GM21447 (cell line): ENCODE measurements around the gene CTXND1.

Experiments used
- ATAC-seq: cut with Tn5 transposase; IDR thresholded peaks from one replicate; pipeline ENCODE4 v1.9.1; 2021; ENCODE audit not compliant: unreplicated experiment

Gene CTXND1

DNA sequence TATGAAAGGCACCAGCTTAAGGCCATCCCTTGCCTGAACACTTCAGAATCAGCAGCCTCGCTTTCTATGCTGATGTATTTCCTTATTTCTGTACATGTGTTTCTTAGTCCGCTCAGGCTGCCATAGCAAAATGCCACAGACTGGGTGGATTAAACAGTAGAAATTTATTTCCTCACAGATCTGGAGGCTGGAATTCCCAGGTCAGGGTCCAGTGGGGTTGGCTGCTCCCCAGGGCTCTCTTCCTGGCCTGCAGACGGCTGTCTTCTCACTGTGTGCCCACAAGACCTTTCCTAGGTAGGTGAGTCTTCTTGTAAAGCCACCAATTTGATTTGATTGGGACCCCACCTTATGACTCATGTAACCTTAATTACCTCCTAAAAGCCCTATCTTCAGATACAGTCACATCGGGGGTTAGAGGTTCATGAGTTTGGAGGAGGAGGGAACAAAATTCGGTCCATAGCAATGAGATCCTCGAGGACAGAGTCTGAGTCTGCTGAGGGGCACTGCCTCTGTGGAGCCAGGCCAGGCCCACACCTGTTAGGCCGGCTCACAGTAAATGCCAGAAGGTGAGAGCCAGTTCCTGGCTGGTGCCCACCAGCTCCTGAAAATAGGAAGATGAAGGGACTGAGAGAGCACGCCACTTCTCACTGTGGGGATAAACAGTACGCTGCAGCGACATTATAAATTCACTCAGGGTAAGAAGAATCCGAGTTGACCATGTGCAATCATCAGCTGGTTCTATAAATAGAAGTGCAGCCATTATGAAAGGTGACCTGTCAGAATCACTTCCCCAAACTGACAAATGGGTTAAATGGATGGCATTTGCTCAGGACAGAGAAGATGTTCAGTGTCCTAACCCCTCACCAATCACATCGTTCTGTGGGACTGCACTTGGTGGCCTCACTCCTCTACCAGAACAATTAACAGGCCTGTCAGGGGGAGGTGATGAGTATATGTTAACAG is 41.1 kb downstream of the CTXND1 start:
- no peak for ATAC-seq

DNA sequence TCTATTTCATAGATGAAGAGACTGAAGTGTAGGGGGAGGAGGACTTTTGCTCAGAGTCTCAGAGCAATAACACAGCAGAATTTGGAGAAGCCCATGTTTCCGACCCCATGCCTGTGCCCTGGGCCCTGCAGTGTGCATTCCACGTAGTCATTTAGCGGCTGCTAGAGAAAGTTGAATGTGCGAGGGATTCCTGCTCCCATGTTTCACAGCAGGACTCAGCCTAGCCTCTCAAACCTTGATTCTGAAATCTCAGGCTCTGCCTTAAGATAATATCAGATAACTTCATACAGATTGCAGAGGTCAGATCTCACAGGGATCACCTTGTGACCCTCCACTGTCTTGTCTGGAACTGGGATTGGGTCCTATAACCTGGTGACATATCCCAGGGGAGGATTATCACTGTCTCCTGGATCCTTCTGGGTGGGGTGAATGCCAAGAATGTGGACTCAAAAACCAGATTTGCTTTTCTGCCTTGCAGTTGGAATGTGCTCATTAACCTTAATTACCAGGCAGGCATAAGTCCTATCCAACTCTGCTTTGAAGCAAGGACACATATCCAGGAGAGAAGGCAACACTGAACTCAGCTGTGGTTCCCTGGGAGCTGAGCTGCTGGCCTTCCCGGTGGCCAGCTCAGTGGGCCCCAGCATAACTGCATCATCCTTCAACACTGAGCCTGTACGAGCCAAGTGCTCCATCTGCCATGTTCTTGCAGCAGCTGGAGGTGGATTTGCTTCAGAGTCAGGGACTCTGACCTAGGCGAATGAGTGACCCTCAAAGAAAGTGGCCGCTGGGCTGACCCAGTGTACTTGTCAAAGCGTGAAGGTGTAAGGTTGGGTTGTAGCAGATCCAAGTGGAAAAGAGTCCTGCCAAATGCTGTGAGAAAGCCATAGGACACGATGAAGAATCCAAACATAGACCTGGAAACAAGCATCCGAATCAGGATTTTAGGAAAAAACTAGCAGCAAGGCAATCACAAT is 43.0 kb downstream of the CTXND1 start:
- no peak for ATAC-seq

DNA sequence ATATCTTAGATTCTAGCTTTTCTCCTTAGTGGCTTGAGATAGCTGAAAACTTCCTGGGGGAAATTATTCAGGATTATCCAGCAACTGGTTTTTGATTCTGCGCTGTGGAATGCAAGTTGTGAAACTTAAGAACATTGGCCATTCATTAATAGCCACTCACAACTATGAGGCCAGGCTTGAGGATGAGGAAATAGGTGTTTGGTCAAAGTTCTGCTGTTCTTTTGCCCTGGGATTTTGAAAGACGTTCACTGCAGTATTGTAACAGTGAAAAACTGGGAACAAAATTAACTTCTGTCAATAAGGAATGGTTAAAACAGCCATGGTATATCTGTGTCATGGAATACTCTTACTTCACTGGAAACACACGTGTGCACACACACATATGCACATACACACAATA is 44.1 kb downstream of the CTXND1 start:
- ATAC-seq, result no peak

DNA sequence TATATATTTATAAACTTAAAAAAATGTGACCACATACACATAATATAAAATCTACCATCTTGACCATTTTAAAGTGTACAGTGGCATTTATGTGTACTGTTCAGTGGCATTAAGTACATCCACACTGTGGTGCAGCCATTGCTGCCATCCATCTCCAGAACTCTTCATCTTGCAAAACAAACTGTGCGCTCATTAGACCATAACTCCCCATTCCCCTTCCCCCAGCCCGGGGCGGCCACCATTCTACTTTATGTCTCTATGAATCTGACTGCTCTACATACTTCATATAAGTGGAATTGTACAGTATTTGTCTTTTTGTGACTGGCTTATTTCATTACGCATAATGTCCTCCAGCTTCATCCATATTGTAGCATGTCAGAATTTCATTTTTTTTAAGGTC is 47.8 kb downstream of the CTXND1 start:
- no peak for ATAC-seq

DNA sequence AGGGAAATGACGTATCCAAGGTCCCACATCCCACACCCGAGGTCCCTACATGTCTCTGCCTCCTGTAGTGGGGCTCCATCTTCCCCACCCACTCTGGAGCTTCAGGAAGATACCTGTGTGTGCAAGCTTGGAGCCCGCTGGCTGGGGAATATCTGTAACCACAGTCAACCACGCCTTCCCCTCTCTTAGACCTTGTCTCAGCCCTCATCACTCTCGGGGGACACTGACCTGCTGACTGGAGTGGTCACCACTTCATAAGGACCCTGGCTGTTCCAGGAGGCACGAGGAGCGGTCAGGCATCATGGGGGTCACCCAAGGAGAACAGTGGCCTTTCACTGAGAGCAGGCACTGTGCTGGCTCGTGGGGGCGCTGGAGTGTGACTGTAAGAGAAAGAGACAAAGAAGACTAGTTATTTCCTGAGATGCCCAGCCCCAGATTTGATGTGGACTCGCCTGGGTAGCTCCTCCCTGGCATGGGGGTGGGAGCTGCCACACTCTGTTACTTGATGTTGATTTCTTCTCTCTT is 48.6 kb downstream of the CTXND1 start:
- ATAC-seq, result no peak

DNA sequence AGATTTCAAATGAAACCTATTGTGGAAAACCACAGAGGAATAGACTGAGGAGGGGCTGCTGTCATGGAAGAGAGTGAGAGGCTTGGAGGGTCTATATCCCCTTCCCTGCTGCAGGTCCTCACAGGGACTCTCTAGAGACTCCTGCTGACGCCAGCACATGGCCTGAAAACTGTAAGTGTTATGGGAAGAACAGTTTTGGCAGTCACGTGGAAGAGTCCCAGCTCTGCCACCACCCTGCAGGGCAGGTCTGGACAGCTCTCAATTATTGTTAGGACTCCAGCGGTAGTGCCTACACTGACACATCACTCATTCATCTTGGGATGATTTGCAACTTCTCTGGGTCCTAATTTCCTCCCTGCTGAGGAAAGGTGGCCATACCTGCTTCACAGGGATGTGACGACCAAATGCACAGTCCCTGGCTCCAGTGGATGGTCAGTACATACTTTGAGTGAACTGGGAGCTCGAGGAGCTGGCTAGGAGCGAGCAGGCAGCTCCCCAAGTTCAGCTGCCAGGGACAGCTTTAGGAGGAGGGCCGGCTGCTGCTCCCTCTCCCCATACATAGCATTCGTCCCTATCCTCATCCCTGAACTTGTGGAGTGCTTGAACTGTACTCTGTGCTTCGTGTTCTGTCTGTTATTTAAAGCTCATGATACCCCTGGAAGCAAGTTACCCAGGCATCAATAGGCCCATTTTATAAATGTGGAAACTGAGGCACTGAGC is 49.2 kb downstream of the CTXND1 start:
- no peak for ATAC-seq

DNA sequence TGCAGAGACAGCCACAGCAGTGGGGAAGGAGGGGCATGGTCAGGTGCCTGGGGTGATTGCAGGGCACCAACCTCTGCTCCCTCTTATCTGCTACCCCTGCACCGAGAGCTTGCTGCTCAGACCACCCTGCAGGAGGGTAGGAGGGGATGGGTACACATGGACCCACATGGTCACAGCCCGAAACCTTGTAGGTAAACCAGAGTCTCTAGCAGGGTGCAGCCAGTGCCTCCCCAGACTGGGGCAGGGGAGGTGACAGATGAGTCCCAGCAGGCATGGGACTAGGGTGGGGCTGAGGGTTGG is 50.0 kb downstream of the CTXND1 start:
- ATAC-seq, result no peak

DNA sequence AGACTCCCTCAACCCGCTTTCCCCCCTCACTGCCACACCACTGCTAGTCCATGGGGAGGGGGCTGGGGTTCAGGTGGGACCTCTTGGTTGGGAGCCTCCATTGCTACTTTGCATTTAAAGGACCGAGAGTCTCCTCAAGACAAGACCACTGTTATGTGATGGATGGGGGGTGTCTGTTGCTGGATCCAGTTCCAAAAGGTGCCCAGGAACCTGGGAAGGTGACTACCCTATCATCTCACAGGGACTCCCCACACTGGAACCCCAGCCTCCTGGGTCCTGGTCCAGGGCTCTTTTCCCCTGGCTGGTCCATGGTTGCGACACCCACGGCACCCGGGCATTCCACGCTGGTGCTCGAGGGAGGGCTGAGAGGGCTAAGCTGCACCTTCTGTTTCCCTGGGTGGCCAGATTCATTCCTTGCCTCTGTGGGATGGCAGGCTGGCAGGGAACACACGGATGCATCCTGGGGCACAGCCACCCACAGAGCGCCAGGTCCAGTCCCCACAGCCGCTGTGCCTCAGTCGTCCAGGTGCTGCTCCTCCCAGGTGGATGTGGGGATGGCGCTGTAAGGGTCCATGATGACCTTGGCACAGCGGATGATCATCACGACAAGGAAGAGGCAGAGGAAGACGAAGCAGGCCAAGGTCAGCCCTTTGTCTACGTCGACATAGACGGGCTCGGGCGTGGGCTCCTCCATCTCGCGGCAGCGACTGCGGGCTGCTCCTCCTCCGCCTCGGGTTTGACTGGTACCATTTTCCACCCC is 50.6 kb downstream of the CTXND1 start:
- ATAC-seq, result no peak

DNA sequence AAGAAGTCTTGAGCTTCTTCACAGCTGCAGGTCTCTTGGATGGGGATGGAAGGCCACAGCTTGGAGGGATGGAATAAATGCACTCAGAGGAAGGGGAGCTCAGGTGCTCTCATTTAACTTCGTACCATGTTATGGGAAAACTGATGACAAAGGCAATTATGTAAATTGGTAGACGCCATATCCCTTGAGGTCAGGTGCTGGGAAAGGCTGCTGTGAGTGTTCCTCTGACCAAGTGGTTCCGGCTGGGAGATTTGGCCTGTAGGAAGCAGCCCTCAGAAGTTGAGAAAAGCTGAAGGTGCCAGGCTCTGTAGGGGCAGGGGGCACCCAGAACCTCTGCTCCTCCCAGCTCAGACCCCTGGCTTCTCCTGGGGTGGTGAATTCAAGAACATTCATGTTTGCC is 52.1 kb downstream of the CTXND1 start:
- ATAC-seq, result no peak

DNA sequence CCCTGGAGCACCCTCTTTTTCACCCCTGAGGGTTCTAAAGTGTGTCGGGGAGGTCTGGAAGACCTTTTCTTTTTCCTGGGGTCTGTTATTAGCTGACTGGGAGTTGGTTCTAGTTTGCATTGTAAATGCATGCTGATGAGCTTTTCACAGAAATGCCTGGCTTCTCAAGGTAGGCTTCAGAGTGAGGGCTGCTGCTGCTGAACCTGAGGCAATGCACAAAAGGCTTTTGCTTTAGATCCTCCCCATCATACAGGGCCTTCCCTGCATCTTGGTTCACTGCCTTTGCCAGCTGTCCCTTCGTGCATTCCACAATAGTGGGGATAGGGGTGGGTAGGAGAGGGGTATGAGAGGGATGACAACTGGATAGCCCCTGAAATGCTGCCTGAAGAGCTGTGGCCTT is 52.6 kb downstream of the CTXND1 start:
- ATAC-seq, result no peak

DNA sequence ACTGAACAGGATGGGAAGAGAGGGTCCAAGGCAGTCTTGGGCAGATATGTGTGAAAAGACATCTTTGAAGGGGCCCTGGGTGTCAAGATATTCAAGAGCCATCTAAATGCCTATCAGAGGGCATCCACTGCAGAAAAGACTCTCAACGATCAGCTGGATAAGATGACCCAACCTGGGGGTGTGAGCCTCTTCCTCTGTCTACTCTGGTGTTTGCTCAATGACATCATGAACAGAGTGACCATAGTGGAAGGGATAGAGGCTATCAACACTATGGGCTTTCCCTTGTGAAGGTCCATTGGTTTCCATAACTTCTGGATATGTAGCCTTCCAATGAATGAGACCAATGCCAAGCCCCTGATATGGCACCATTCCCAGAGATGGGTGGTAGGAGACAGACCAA is 57.1 kb downstream of the CTXND1 start:
- no peak for ATAC-seq

DNA sequence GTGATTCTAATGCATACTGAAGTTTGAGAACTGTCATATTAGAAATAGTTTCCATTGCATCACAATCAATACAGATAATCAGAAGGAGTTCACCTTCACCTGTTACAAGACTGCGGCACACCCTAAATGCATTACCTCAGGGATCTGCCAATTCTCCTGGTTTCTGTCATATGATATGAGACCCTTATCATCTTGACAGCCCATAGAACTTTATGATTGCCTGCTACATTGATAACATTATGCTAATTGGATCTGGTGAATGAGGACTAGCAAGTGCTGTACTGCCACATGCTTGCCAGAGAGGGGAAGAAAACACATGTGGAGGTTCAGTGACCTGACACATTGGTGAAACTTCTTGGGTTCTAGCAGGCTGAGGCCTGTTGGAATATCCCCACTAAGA is 57.8 kb downstream of the CTXND1 start:
- ATAC-seq, result no peak

DNA sequence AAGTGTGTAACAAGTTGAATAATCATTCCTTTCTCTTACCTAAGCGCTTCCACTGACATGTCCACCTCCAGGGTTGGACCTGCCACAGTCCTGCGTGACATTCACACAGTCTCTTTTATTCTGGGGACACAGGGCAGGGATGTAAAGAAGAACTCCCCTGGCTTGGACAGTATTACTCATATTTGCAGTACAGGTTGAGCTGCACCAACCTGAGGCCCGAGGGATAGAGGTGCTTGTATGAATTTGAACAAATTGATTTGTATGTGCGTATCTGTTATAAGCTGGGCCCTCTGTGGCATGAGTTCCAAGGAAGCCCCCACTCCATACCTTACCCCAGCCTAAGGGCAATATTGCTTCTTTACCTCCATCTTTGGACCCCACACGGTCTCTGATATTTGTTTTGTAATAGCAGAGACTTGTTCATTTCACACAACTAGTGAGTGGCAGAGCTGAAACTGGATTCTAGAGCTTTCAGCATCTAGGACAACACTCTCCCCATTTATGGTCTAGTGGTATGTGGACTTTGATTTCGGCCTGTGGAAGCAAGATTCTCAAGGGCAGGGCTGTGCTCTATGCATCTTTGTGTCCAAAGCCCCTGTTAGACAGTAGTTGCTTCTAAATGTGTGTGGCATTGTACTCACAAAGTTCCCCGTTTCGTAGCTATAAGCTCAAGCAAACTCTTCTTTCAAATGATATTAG is 60.0 kb downstream of the CTXND1 start:
- no peak for ATAC-seq

DNA sequence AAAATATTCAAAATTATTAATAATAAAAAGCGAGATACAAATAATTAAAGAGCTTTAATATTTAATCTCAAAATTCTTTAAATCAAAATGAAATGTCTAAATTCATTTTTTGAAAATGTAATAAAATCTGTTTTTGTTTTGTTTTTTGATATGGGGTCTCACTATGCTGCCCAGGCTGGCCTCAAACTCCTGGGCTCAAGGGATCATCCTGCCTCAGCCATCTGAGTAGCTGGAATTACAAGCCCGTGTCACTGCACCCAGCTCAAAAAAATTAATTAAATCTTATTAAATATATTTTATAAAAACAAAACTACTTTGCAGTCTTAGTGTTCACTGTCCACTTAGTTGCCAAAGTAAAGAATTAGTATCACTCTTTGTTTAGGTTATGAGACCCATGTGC is 60.8 kb downstream of the CTXND1 start:
- no peak for ATAC-seq

DNA sequence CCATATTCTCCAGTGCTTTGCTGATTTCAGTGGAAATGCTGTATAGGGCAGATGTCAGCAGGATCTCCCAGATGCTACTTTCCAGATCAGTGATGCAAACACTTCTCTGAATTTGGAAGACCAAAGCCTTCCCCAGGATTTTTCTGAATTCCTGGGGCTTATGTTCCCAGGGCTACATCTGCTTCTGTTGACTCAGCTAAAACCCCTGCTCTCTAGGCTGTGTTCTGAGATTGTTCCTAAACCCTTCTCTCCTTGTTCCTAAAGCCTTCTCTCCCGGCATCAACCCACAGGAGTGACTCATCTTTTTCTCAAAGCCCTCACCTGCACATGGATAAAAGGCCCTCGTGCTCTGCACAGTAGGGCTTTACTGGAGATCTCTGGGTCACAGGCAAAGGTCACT is 63.8 kb downstream of the CTXND1 start:
- ATAC-seq, result no peak

DNA sequence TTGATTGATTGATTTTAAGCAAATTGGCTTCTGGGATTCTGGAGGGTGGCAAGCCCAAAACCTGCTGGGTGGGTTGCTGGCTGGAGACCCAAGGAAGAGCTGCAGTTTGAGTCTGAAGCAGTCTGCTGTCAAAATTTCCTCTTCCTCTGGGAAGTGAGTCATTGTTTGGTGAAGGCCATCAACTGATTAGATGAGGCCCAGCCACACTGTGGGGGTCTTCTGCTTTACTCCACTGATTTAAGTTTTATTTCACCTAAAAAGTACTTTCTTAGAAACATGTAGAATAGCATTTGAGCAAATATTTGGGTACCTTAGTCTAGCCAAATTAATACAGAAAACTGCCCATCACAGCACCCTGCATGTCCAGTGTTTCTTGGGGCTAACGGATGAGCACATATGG is 65.4 kb downstream of the CTXND1 start:
- no peak for ATAC-seq

DNA sequence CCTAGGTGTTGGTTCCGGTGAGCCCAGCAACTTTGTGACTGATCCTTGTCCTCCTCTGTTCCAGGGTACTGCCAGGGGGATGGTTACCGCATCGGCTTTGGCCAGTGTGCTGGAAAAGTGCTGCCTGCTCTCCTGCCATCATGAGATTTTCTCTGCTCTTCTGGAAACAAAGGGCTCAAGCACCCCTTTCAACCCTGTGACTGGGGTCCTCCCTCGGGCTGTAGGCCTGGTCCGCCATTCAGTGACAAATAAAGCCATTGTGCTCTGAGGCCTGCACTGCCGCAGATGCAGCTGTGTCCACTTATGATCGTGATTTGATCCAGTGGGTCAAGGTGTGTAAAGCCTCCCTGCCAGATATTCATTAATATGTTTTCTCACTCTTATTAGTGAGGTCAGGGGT is 65.9 kb downstream of the CTXND1 start:
- no peak for ATAC-seq

DNA sequence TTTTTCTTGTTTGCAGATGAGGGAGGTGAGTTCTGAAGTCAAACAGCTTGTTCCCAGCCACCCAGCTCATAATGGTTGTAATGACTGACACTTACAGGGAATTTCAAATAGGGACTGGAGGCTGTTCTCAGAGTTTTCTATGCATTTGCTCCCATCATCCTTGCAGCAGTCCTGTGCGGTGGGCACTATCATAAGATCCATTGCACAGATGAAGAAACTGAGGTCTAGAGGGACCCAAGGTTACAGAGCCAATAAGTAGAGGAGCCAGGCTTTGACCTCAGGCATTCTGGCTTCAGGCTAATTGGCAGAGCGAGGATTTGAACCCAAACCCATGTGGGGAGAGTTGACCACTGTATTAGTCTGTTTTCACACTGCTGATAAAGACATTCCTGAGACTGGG is 66.9 kb downstream of the CTXND1 start:
- no peak for ATAC-seq

DNA sequence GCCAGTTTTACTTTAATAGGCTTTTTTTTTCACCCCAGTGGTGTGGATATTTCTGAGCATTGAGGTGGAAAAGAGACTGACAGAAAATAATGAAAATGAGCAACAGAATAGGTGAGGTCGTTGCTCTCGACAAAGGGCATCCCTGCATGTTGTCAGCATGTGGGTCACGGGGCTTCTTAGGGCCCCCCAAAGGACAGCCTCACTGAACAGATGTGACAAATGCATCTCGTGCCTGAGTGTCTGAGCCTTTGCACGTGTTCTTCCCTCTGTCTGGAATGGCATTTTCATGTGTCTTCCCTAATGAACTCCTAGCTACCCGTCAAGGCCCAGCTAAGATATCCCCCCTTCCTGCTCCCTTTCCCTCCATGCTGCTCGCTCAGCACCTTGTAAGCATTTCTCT is 67.5 kb downstream of the CTXND1 start:
- no peak for ATAC-seq

DNA sequence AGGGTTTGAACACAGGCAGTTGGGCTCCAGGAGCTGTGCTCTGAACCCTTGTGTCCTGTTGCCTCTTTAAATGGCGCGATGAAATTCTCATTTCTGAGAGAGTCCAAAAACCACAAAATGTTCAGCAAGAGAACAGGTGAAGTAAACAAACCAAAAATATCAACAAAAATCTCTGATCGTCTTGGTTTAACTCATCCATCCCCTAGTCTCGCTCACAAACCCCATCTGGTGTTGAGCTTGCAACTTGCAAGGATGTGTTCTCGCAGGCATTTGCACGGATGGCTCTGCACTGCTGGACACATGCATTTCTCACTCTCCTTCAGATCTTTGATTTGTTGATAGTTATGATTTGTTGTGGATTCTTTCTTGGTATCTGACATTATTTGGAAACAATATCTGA is 68.1 kb downstream of the CTXND1 start:
- no peak for ATAC-seq
